ENCODE data around the gene DNAH14. TPM values are rescaled to one million over a fixed set of nuclear protein-coding genes. Genes with fewer than 3 reads are reported as not detected.

DNAH14 gene
- total RNA-seq, 1 experiment from 2014 or later: 47.0 TPM

DNA sequence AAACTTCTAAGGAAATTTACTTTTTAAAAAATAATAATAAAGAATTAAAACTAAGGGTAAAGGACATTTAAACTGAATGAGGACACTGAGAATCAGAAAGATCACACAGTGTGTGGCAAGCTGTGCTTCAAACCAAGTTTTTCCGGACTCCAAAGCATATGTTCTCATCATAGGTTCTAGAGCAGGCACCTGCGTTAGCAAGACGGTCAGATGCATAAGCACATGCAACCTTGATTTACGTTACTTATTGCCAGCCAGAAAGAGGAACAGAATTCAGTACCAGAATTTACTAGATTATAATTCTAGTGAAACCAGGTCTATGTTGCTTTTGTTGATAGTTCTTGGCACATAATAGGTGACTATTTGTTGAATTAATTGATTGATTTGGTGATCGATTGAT is 504.6 kb downstream of the DNAH14 start:
- TF ChIP-seq SIN3A (IDR thresholded peaks at IDR 0.05; ENCODE audit: borderline replicate concordance, insufficient read depth, low read depth, low read length): no peak
- TF ChIP-seq, protein P1, sequence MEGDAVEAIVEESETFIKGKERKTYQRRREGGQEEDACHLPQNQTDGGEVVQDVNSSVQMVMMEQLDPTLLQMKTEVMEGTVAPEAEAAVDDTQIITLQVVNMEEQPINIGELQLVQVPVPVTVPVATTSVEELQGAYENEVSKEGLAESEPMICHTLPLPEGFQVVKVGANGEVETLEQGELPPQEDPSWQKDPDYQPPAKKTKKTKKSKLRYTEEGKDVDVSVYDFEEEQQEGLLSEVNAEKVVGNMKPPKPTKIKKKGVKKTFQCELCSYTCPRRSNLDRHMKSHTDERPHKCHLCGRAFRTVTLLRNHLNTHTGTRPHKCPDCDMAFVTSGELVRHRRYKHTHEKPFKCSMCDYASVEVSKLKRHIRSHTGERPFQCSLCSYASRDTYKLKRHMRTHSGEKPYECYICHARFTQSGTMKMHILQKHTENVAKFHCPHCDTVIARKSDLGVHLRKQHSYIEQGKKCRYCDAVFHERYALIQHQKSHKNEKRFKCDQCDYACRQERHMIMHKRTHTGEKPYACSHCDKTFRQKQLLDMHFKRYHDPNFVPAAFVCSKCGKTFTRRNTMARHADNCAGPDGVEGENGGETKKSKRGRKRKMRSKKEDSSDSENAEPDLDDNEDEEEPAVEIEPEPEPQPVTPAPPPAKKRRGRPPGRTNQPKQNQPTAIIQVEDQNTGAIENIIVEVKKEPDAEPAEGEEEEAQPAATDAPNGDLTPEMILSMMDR (IDR thresholded peaks at IDR 0.05): no peak
- no peak for TF ChIP-seq TCF7L2 (IDR thresholded peaks at IDR 0.05; ENCODE audit: low read depth, low read length)
- TF ChIP-seq POLR2AphosphoS5 (IDR thresholded peaks at IDR 0.05; ENCODE audit: low read depth, low read length): no peak
- TF ChIP-seq, protein P2, sequence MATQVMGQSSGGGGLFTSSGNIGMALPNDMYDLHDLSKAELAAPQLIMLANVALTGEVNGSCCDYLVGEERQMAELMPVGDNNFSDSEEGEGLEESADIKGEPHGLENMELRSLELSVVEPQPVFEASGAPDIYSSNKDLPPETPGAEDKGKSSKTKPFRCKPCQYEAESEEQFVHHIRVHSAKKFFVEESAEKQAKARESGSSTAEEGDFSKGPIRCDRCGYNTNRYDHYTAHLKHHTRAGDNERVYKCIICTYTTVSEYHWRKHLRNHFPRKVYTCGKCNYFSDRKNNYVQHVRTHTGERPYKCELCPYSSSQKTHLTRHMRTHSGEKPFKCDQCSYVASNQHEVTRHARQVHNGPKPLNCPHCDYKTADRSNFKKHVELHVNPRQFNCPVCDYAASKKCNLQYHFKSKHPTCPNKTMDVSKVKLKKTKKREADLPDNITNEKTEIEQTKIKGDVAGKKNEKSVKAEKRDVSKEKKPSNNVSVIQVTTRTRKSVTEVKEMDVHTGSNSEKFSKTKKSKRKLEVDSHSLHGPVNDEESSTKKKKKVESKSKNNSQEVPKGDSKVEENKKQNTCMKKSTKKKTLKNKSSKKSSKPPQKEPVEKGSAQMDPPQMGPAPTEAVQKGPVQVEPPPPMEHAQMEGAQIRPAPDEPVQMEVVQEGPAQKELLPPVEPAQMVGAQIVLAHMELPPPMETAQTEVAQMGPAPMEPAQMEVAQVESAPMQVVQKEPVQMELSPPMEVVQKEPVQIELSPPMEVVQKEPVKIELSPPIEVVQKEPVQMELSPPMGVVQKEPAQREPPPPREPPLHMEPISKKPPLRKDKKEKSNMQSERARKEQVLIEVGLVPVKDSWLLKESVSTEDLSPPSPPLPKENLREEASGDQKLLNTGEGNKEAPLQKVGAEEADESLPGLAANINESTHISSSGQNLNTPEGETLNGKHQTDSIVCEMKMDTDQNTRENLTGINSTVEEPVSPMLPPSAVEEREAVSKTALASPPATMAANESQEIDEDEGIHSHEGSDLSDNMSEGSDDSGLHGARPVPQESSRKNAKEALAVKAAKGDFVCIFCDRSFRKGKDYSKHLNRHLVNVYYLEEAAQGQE (IDR thresholded peaks at IDR 0.05; ENCODE audit: insufficient read depth in 1 of 2, low read depth in 2 of 2, low read length in 1 of 2): no peak
- Histone ChIP-seq H3K9me3 (ENCODE audit: control insufficient read depth, insufficient read depth, low read depth, low read length) (no peaks in the 10 kb centered on the region), H3K4me3 (ENCODE audit: low read depth in 2 of 2, low read length in 2 of 2) (no peak overlapping the region), H3K36me3 (ENCODE audit: control insufficient read depth, insufficient read depth, low read length) (no peaks in the 10 kb centered on the region), H3K4me1 (ENCODE audit: control insufficient read depth, insufficient read depth, low read length) (no peaks in the 10 kb centered on the region), H3K27ac (ENCODE audit: low read length) (no peak overlapping the region), H3K27me3 (ENCODE audit: control insufficient read depth, insufficient read depth, low read length) (no peaks in the 10 kb centered on the region)
- ATAC-seq (no peak), DNase-seq (ENCODE audit: low read depth, low spot score) (no peak)
- no TSS peak for BruUV-seq (replicated peaks)
- in situ Hi-C loops (cut with HindIII; ENCODE audit: low pct_unique_long_range_greater_than_20kb, low sequenced_read_pairs): no loop called here
- POLR2A ChIA-PET: interaction anchor here (0.5 kb wide), 1 partner anchor 339 kb away, joined by 3 read pairs; no protein-coding TSS in a partner anchor
- CTCF ChIA-PET: no interaction called here
- intact Hi-C loops (cut with micrococcal nuclease; ENCODE audit: unreplicated experiment): no loop called here

DNA sequence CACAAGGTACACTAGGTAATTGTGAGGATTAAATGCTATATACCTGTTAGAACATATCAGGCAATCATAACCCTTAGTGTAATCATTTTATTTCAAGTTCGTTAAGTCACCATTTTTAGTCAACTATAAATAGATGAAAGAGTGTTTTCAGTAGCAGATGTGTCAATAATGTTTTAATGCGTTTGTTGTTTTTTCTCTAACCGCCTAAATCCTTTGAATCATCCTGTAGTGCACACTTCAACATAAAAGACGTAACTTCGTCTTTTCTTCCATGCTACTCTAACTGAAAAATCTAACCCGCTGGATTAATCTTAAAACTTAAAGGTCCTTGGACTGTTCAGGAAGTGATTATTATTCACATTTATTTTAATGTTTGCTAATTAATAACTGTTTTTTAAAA is 505.6 kb downstream of the DNAH14 start:
- ATAC-seq (no peak), DNase-seq (ENCODE audit: low read depth, low spot score) (no peak)
- H3K4me1 ChIP-seq (ENCODE audit: control insufficient read depth, insufficient read depth, low read length): no peaks in the 10 kb centered on the region
- H3K36me3 ChIP-seq (ENCODE audit: control insufficient read depth, insufficient read depth, low read length): no peaks in the 10 kb centered on the region
- H3K27me3 ChIP-seq (ENCODE audit: control insufficient read depth, insufficient read depth, low read length): no peaks in the 10 kb centered on the region
- POLR2A ChIA-PET: no interaction called here
- no TSS peak for BruUV-seq (replicated peaks)
- TF ChIP-seq POLR2AphosphoS5 (IDR thresholded peaks at IDR 0.05; ENCODE audit: low read depth, low read length) (no peak), TCF7L2 (IDR thresholded peaks at IDR 0.05; ENCODE audit: low read depth, low read length) (no peak), SIN3A (IDR thresholded peaks at IDR 0.05; ENCODE audit: borderline replicate concordance, insufficient read depth, low read depth, low read length) (no peak)
- TF ChIP-seq, protein P1 (IDR thresholded peaks at IDR 0.05): no peak
- TF ChIP-seq, protein P2 (IDR thresholded peaks at IDR 0.05; ENCODE audit: insufficient read depth in 1 of 2, low read depth in 2 of 2, low read length in 1 of 2): no peak
- in situ Hi-C loops (cut with HindIII; ENCODE audit: low pct_unique_long_range_greater_than_20kb, low sequenced_read_pairs) (no loop called here), intact Hi-C loops (cut with micrococcal nuclease; ENCODE audit: unreplicated experiment) (no loop called here)
- H3K4me3 ChIP-seq (ENCODE audit: low read depth in 2 of 2, low read length in 2 of 2): no peak overlapping the region
- no peaks in the 10 kb centered on the region for H3K9me3 ChIP-seq (ENCODE audit: control insufficient read depth, insufficient read depth, low read depth, low read length)
- CTCF ChIA-PET: no interaction called here
- no peak overlapping the region for H3K27ac ChIP-seq (ENCODE audit: low read length)

All from Panc1 (cell line).